Keratinocyte (primary cell): ENCODE data around the gene APOBEC3F.

Source experiments
- EZH2 ChIP-seq: IDR thresholded peaks from one replicate; pipeline ENCODE4 v1.6.1; 2012; ENCODE audit warnings: inconsistent platforms, mild to moderate bottlenecking, low read length, moderate library complexity
- TF ChIP-seq, protein P1 (sequence below), 3 experiments: IDR thresholded peaks in 1 of 3; conservative IDR thresholded peaks in 1 of 3; optimal IDR thresholded peaks in 1 of 3; 2 replicates in 2 of 3; 3 replicates in 1 of 3; pipeline versions ENCODE3 to v1.5.1; 2011; ENCODE audit warnings: low read length in 3 of 3, mild to moderate bottlenecking in 3 of 3, moderate library complexity in 2 of 3, control low read depth in 1 of 3, inconsistent platforms in 1 of 3; ENCODE audit not compliant: insufficient read depth in 2 of 3; ENCODE audit errors: extremely low read depth in 1 of 3

GRCh38 chr22:39087098-39087497, 46.4 kb downstream of the APOBEC3F start:
- TF ChIP-seq, protein P1, sequence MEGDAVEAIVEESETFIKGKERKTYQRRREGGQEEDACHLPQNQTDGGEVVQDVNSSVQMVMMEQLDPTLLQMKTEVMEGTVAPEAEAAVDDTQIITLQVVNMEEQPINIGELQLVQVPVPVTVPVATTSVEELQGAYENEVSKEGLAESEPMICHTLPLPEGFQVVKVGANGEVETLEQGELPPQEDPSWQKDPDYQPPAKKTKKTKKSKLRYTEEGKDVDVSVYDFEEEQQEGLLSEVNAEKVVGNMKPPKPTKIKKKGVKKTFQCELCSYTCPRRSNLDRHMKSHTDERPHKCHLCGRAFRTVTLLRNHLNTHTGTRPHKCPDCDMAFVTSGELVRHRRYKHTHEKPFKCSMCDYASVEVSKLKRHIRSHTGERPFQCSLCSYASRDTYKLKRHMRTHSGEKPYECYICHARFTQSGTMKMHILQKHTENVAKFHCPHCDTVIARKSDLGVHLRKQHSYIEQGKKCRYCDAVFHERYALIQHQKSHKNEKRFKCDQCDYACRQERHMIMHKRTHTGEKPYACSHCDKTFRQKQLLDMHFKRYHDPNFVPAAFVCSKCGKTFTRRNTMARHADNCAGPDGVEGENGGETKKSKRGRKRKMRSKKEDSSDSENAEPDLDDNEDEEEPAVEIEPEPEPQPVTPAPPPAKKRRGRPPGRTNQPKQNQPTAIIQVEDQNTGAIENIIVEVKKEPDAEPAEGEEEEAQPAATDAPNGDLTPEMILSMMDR (optimal IDR thresholded peaks at IDR 0.05 in 1 of 3, IDR thresholded peaks at IDR 0.05 in 1 of 3, conservative IDR thresholded peaks at IDR 0.05 in 1 of 3; ENCODE audit: extremely low read depth in 1 of 3, insufficient read depth in 2 of 3, low read length in 3 of 3), result no peak
- no peak for TF ChIP-seq EZH2
